Body of pancreas (tissue), 4 donors: ENCODE data around the gene TENT5D. TPM values are rescaled to one million over a fixed set of nuclear protein-coding genes. Genes with fewer than 3 reads are reported as not detected.

Experiments used
- ATAC-seq: fragments of 150-250 bp; one replicate; pipeline ENCODE4 v1.9.1; 2016
- DNase-seq, 4 donors: peaks; one replicate each; pipeline ENCODE4 v3.0.0-alpha.2; 2019
- H3K27ac ChIP-seq, 4 donors: fragments of 200-600 bp; sonication (generic); 1 replicate in 3 of 4; 2 replicates in 1 of 4; pipeline versions ENCODE4 v1.5.1 to v1.6.1; 2016 to 2019; ENCODE audit warnings: mild to moderate bottlenecking in 1 of 4, mixed read lengths in 1 of 4, moderate library complexity in 1 of 4
- H3K27me3 ChIP-seq, 2 donors: fragments of 200-600 bp; sonication (generic); one replicate each; pipeline ENCODE4 v1.6.0; 2016; ENCODE audit warnings: mild to moderate bottlenecking in 1 of 2
- H3K36me3 ChIP-seq, 2 donors: fragments of 200-600 bp; sonication (generic); replicated peaks in 1 of 2; 2 replicates each; pipeline ENCODE4 v1.5.1; 2016; ENCODE audit warnings: low read depth in 2 of 2; ENCODE audit not compliant: insufficient read depth in 1 of 2
- H3K4me1 ChIP-seq: fragments of 200-600 bp; sonication (generic); one replicate; pipeline ENCODE4 v1.6.0; 2016
- H3K4me3 ChIP-seq, 2 donors: fragments of 200-600 bp; sonication (generic); 1 replicate in 1 of 2; 2 replicates in 1 of 2; pipeline ENCODE4 v1.5.1; 2016 to 2019
- H3K9me3 ChIP-seq, 3 donors: fragments of 200-600 bp; sonication (generic); 1 replicate in 2 of 3; 2 replicates in 1 of 3; pipeline ENCODE4 v1.5.1; 2016
- CTCF ChIP-seq, 7 experiments: fragments of 450-650 bp in 4 of 7; fragments of 200-600 bp in 3 of 7; sonication (generic) in 3 of 7; IDR thresholded peaks; one replicate each; pipeline ENCODE4 v1.5.1; 2016 to 2019; ENCODE audit warnings: antibody characterized with exemption in 7 of 7
- POLR2A ChIP-seq, 3 donors: fragments of 450-650 bp; IDR thresholded peaks; one replicate each; pipeline ENCODE4 v1.6.1; 2016; ENCODE audit warnings: antibody characterized with exemption in 3 of 3, mild to moderate bottlenecking in 2 of 3
- WGBS, 2 donors: methylation state at CpG; one replicate each; pipeline ENCODE4 v1.1.5; 2017; 5-methylcytosine and 5-hydroxymethylcytosine counted together
- intact Hi-C: fragments of 100-400 bp; cut with DNase I; formaldehyde crosslinking; loops from one replicate; pipeline ENCODE4 v1.15.1; 2023
- total RNA-seq, 2 donors: library from RNA; depleted of rRNA; stranded (reverse); fragments of >200 nt; gene quantifications; one replicate each; pipeline ENCODE4 v1.1.0, GENCODE V29; 2016

TENT5D gene
- total RNA-seq, 2 donors from 2014 or later: not detected

DNA sequence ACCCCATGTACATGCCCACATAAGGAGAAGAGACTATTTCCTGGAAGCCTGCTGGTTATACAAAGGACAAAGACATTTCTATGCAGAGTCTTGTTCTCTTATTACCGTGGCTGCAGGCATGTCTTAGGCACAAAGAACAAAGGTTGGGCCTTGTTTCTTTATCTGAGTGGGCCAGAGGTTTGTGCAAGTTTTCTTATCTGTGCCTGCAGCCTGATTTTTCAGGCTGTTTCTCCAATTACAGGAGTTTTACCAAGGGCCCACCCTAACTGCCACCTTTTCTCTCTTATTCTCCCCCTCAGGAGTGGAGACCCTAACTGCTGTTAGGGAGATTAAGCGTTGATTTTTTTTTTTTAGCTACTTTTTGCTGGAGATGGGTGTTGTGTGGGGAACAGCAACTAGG lies 3.5 kb downstream of the TENT5D start:
- H3K9me3 ChIP-seq: no peaks in the 10 kb centered on the region
- H3K27me3 ChIP-seq: no peaks in the 10 kb centered on the region
- no peak overlapping the region for H3K4me3 ChIP-seq
- 35 to 73% methylated on average over 2 of the region's 2 CpGs for WGBS, 2 donors
- intact Hi-C loops: no loop called here
- H3K27ac ChIP-seq: no peak overlapping the region
- no peaks in the 10 kb centered on the region for H3K4me1 ChIP-seq
- DNase-seq (no peak), ATAC-seq (no peak)
- no peaks in the 10 kb centered on the region for H3K36me3 ChIP-seq
- TF ChIP-seq CTCF (IDR thresholded peaks at IDR 0.05): no peak
- no peak for TF ChIP-seq POLR2A (IDR thresholded peaks at IDR 0.05)

GRCh38 chrX:80430826-80431504 lies 10.7 kb downstream of the TENT5D start:
- 63 to 69% methylated on average over 3 of the region's 3 CpGs for WGBS, 2 donors
- Histone ChIP-seq H3K9me3 (no peaks in the 10 kb centered on the region), H3K4me1 (no peaks in the 10 kb centered on the region), H3K4me3 (no peak overlapping the region), H3K36me3 (no peaks in the 10 kb centered on the region), H3K27ac (no peak overlapping the region), H3K27me3 (no peaks in the 10 kb centered on the region)
- ATAC-seq: no peak
- intact Hi-C loops: no loop called here
- no peak for DNase-seq
- no peak for TF ChIP-seq CTCF (IDR thresholded peaks at IDR 0.05)
- TF ChIP-seq POLR2A (IDR thresholded peaks at IDR 0.05): no peak

DNA sequence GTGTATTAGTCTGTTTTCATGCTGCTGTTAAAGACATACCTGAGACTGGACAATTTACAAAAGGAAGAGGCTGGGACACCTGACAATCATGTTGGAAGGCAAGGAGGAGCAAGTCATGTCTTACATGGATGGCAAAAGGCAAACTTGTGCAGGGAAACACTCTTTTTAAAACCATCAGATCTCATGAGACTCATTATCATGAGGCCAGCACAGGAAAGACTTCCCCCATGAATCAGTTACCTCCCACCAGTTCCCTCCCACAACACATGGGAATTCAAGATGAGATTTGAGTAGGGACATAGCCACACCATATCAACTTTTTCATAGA lies 11.2 kb downstream of the TENT5D start:
- H3K27ac ChIP-seq: no peak overlapping the region
- ATAC-seq: no peak
- TF ChIP-seq CTCF (IDR thresholded peaks at IDR 0.05) (no peak), POLR2A (IDR thresholded peaks at IDR 0.05) (no peak)

GRCh38 chrX:80432441-80432840 lies 12.2 kb downstream of the TENT5D start:
- H3K36me3 ChIP-seq: no peaks in the 10 kb centered on the region

More for the DNA sequence above, 11.2 kb downstream of the TENT5D start:
- Histone ChIP-seq H3K4me1 (no peaks in the 10 kb centered on the region), H3K36me3 (no peaks in the 10 kb centered on the region), H3K4me3 (no peak overlapping the region), H3K27me3 (no peaks in the 10 kb centered on the region), H3K9me3 (no peaks in the 10 kb centered on the region)
- no peak for DNase-seq
- intact Hi-C loops: no loop called here

More at GRCh38 chrX:80432441-80432840, 12.2 kb downstream of the TENT5D start:
- Histone ChIP-seq H3K27me3 (no peaks in the 10 kb centered on the region), H3K27ac (no peak overlapping the region), H3K4me1 (no peaks in the 10 kb centered on the region), H3K9me3 (no peaks in the 10 kb centered on the region), H3K4me3 (no peak overlapping the region)
- 75 to 87% methylated on average over 3 of the region's 3 CpGs for WGBS, 2 donors
- ATAC-seq (no peak), DNase-seq (no peak)
- TF ChIP-seq POLR2A (IDR thresholded peaks at IDR 0.05) (no peak), CTCF (IDR thresholded peaks at IDR 0.05) (no peak)
- intact Hi-C loops: no loop called here
